Measurements from ENCODE around the gene TRPV4.

The TRPV4 gene

DNA sequence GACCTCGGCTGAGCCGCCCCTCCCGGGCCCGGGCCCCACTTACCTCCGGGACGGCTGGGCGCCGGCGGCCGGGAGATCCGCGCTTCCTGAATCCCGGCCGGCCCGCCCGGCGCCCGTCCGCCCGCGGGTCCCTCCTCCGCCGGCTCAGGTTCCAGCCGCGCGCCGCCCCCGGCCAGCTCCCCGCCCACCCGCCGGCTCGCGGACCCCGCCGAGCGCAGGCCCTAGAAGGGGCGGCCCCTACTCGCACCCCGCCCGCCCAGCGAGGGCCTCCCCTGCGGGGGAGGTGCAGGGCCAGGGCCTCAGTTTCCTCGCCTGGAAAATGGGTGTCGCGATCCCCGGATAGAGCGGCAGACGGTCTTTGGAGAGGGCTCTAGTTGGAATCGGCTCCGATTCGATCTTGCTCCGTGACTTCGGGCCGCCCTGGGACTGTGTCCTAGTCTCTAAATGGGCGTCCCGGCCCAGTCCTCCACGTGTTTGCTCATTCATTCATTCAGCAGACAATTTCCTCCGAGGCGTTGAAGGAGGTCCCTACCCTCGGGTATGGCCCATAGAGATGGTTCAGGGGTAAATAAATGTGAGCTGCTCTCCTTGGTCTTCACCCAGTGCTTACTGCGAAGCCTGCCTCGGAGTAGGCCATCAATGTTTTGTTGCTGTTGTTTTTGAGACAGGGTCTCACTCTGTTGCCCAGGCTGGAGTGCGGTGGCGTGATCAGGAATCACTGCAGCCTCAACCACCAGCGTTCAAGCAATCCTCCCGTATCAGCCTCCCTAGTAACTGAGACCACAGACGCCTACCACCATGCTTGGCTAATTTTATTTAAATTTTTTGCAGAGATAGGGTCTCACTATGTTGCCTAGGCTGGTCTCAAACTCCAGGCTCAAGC lies at the start of gene TRPV4:
TRPV4 (minus strand) TSS at position 92 of the 883 bp plus-strand sequence. CDS start 18,602 bp downstream, outside the sequence.
- Histone ChIP-seq H3K36me3 (ENCODE audit: control insufficient read depth, insufficient read depth, low read length) (no peaks in the 10 kb centered on the region), H3K27me3 (ENCODE audit: control insufficient read depth, insufficient read depth, low read length) (no peaks in the 10 kb centered on the region), H3K4me1 (ENCODE audit: control insufficient read depth, insufficient read depth, low read length) (no peaks in the 10 kb centered on the region; the same call in 1 of the 2 replicates), H3K27ac (ENCODE audit: low read length) (no peak within 1 kb of the TSS), H3K9me3 (ENCODE audit: control insufficient read depth, insufficient read depth, low read length) (no peaks in the 10 kb centered on the region), H3K4me3 (ENCODE audit: low read length) (peak within 1 kb of the TSS; percentile 36; the same call in 1 of the 2 replicates)
- DNase-seq (ENCODE audit: low read depth, low spot score), result no peak
- WGBS (ENCODE audit: insufficient coverage, insufficient read length), result no CpG with 5 or more reads among the region's 67 CpGs

GRCh38 chr12:109881752-109882151 lies 48.6 kb upstream of the TRPV4 start:
- Histone ChIP-seq H3K9me3 (ENCODE audit: control insufficient read depth, insufficient read depth, low read length) (no peaks in the 10 kb centered on the region), H3K36me3 (ENCODE audit: control insufficient read depth, insufficient read depth, low read length) (no peaks in the 10 kb centered on the region), H3K4me1 (ENCODE audit: control insufficient read depth, insufficient read depth, low read length) (peaks cover 5% of the 10 kb centered on the region), H3K27ac (ENCODE audit: low read length) (peak overlapping the region; percentile 66), H3K4me3 (ENCODE audit: low read length) (no peak overlapping the region), H3K27me3 (ENCODE audit: control insufficient read depth, insufficient read depth, low read length) (no peaks in the 10 kb centered on the region)
- DNase-seq (ENCODE audit: low read depth, low spot score), result no peak
- WGBS (ENCODE audit: insufficient coverage, insufficient read length), result no CpG with 5 or more reads among the region's 2 CpGs

DNA sequence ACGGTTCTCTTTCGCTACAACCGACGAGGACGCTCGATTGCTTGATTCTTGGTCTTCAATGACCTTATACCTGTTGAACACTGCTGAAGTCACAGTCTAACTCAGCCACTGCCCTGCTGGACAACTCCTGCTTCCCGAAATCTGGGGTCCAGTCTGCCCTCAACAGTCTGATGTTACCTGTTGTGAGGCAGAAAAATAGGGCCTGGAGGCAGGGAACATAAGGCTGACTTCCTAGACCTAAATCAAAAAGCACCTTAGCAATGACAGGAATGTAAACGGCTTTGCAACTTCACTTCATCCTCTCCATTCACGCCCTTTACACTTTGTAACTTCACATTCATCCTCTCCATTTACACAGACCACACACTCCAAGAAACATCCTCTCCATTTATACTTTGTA lies 47.7 kb upstream of the TRPV4 start:
- DNase-seq (ENCODE audit: low read depth, low spot score), result no peak
- Histone ChIP-seq H3K9me3 (ENCODE audit: control insufficient read depth, insufficient read depth, low read length) (no peaks in the 10 kb centered on the region), H3K27me3 (ENCODE audit: control insufficient read depth, insufficient read depth, low read length) (no peaks in the 10 kb centered on the region), H3K27ac (ENCODE audit: low read length) (peak overlapping the region; percentile 36), H3K4me3 (ENCODE audit: low read length) (peak overlapping the region; percentile 32; the same call in 1 of the 2 replicates), H3K4me1 (ENCODE audit: control insufficient read depth, insufficient read depth, low read length) (peaks cover 5% of the 10 kb centered on the region), H3K36me3 (ENCODE audit: control insufficient read depth, insufficient read depth, low read length) (no peaks in the 10 kb centered on the region)
- WGBS (ENCODE audit: insufficient coverage, insufficient read length), result no CpG with 5 or more reads among the region's 9 CpGs

- Histone ChIP-seq H3K27ac (ENCODE audit: low read length) (peak within 1 kb of the TSS; percentile 66), H3K27me3 (ENCODE audit: control insufficient read depth, insufficient read depth, low read length) (no peaks in the 10 kb centered on the region), H3K9me3 (ENCODE audit: control insufficient read depth, insufficient read depth, low read length) (no peaks in the 10 kb centered on the region), H3K36me3 (ENCODE audit: control insufficient read depth, insufficient read depth, low read length) (no peaks in the 10 kb centered on the region), H3K4me1 (ENCODE audit: control insufficient read depth, insufficient read depth, low read length) (peaks cover 5% of the 10 kb centered on the region), H3K4me3 (ENCODE audit: low read length) (peak within 1 kb of the TSS; percentile 67)
- DNase-seq (ENCODE audit: low read depth, low spot score), result peak; percentile 57
- WGBS (ENCODE audit: insufficient coverage, insufficient read length), result no CpG with 5 or more reads among the region's 92 CpGs
These were observed 47.1 kb upstream of the TRPV4 start, which contains the start of gene GLTP for GRCh38 chr12:109880043-109880931. Gene GLTP, minus strand, starts transcription at chr12:109880541. Its CDS starts 167 bp downstream, at chr12:109880374.

GRCh38 chr12:109879351-109880042 lies 46.3 kb upstream of the TRPV4 start:
- DNase-seq (ENCODE audit: low read depth, low spot score), result no peak
- Histone ChIP-seq H3K27ac (ENCODE audit: low read length) (no peak overlapping the region), H3K27me3 (ENCODE audit: control insufficient read depth, insufficient read depth, low read length) (no peaks in the 10 kb centered on the region), H3K4me1 (ENCODE audit: control insufficient read depth, insufficient read depth, low read length) (peaks cover 5% of the 10 kb centered on the region), H3K36me3 (ENCODE audit: control insufficient read depth, insufficient read depth, low read length) (no peaks in the 10 kb centered on the region), H3K4me3 (ENCODE audit: low read length) (peak overlapping the region; percentile 67; the same call in 1 of the 2 replicates), H3K9me3 (ENCODE audit: control insufficient read depth, insufficient read depth, low read length) (no peaks in the 10 kb centered on the region)
- WGBS (ENCODE audit: insufficient coverage, insufficient read length), result no CpG with 5 or more reads among the region's 13 CpGs

GRCh38 chr12:109878749-109879148 lies 45.6 kb upstream of the TRPV4 start:
- DNase-seq (ENCODE audit: low read depth, low spot score), result no peak
- no peaks in the 10 kb centered on the region for H3K36me3 ChIP-seq (ENCODE audit: control insufficient read depth, insufficient read depth, low read length)
- H3K4me3 ChIP-seq (ENCODE audit: low read length), result no peak overlapping the region
- WGBS (ENCODE audit: insufficient coverage, insufficient read length), result no CpG with 5 or more reads among the region's 7 CpGs
- no peaks in the 10 kb centered on the region for H3K9me3 ChIP-seq (ENCODE audit: control insufficient read depth, insufficient read depth, low read length)
- no peaks in the 10 kb centered on the region for H3K27me3 ChIP-seq (ENCODE audit: control insufficient read depth, insufficient read depth, low read length)
- no peak overlapping the region for H3K27ac ChIP-seq (ENCODE audit: low read length)
- H3K4me1 ChIP-seq (ENCODE audit: control insufficient read depth, insufficient read depth, low read length), result peaks cover 5% of the 10 kb centered on the region

DNA sequence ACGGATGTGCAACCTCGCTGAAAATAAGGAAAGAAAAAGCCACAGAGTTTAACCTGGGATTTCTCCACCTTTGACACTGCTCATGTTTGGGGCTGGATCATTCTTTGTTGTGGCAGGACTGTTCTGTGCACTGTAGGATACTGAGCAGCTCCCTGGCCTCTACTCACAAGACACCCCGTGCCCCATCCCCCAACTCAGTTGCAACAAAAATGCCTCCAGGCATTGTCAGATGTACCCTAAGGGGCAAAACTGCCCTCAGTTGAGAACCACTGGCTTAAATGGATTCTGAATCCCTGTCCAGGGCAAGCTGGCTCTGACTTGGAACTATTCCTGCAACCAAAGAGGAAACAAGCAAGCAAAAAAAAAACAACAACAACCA lies 45.0 kb upstream of the TRPV4 start:
- Histone ChIP-seq H3K4me3 (ENCODE audit: low read length) (no peak overlapping the region), H3K36me3 (ENCODE audit: control insufficient read depth, insufficient read depth, low read length) (no peaks in the 10 kb centered on the region), H3K9me3 (ENCODE audit: control insufficient read depth, insufficient read depth, low read length) (no peaks in the 10 kb centered on the region), H3K27ac (ENCODE audit: low read length) (no peak overlapping the region), H3K27me3 (ENCODE audit: control insufficient read depth, insufficient read depth, low read length) (no peaks in the 10 kb centered on the region), H3K4me1 (ENCODE audit: control insufficient read depth, insufficient read depth, low read length) (peaks cover 5% of the 10 kb centered on the region)
- no CpG with 5 or more reads among the region's 3 CpGs for WGBS (ENCODE audit: insufficient coverage, insufficient read length)
- DNase-seq (ENCODE audit: low read depth, low spot score), result no peak

DNA sequence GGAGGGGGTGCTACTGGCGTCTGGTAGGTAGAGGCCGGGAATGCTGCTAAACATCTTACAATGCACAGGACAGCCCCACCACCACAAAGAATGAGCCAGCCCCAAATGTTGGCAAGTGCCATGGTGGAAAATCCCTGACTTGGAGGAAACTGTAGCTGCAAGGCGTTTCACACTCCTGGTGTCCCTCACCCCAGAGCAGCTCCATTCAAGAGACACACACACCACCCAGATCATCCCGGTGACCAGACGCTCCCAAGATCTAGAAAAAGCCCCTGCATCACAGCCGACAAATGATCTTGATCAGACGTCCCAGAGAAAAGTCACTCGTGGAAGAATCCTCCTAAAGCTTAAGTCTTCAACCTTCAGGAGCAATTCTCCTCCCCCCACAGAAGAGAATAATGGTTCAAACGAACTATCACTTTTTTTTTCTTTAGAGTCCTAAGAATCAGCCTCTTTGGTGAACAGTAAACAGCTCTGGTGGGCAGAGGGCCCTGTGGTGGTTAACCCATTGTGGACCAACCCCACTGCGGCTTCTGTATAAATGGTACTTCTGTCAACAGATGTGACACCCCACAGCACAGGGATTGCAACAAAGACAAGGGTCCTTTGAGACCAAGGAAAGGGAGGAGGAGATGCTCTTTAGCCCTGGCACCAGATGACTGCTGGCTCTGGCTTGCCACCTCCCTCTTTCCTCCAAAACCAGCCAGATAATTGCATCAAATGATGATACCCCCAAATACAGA lies 44.5 kb upstream of the TRPV4 start:
- Histone ChIP-seq H3K4me3 (ENCODE audit: low read length) (no peak overlapping the region), H3K27me3 (ENCODE audit: control insufficient read depth, insufficient read depth, low read length) (no peaks in the 10 kb centered on the region), H3K36me3 (ENCODE audit: control insufficient read depth, insufficient read depth, low read length) (no peaks in the 10 kb centered on the region), H3K27ac (ENCODE audit: low read length) (no peak overlapping the region), H3K4me1 (ENCODE audit: control insufficient read depth, insufficient read depth, low read length) (peaks cover 5% of the 10 kb centered on the region), H3K9me3 (ENCODE audit: control insufficient read depth, insufficient read depth, low read length) (no peaks in the 10 kb centered on the region)
- WGBS (ENCODE audit: insufficient coverage, insufficient read length), result no CpG with 5 or more reads among the region's 10 CpGs
- DNase-seq (ENCODE audit: low read depth, low spot score), result no peak

GRCh38 chr12:109876406-109876805 lies 43.2 kb upstream of the TRPV4 start:
- Histone ChIP-seq H3K9me3 (ENCODE audit: control insufficient read depth, insufficient read depth, low read length) (no peaks in the 10 kb centered on the region), H3K4me3 (ENCODE audit: low read length) (no peak overlapping the region), H3K27me3 (ENCODE audit: control insufficient read depth, insufficient read depth, low read length) (no peaks in the 10 kb centered on the region), H3K36me3 (ENCODE audit: control insufficient read depth, insufficient read depth, low read length) (no peaks in the 10 kb centered on the region), H3K4me1 (ENCODE audit: control insufficient read depth, insufficient read depth, low read length) (peaks cover 3% of the 10 kb centered on the region; the same call in 1 of the 2 replicates), H3K27ac (ENCODE audit: low read length) (no peak overlapping the region)
- DNase-seq (ENCODE audit: low read depth, low spot score), result no peak
